H1 (cell line): ENCODE measurements around the gene METAP1D. TPM values are rescaled to one million over a fixed set of nuclear protein-coding genes. Genes with fewer than 3 reads are reported as not detected.

Experiments
- CTCF ChIA-PET: fragments of 300-600 bp; sonication (Branson Sonifier 250); formaldehyde crosslinking; loops from one replicate; lab custom pipeline; 2021; ENCODE audit not compliant: partially characterized antibody; lab: Charles Lee
- POLR2A ChIA-PET: fragments of 300-600 bp; sonication (Branson Sonifier 250); formaldehyde crosslinking; loops from one replicate; lab custom pipeline; 2021; ENCODE audit warnings: inconsistent platforms; ENCODE audit not compliant: partially characterized antibody; lab: Charles Lee
- DNase-seq, 2 experiments: peaks; one replicate each; pipeline versions ENCODE4 v3.0.0 to v3.0.0-alpha.2; 2010 to 2022; ENCODE audit warnings: low spot score in 2 of 2, low read depth in 1 of 2, mixed read lengths in 1 of 2
- FAIRE-seq: peaks from 2 replicates; lab custom pipeline; 2011; peaks lifted over from hg19 to GRCh38; lab: Jason Lieb, UNC
- H2AFZ ChIP-seq: 2 replicates; pipeline ENCODE4 v1.8.1; 2012; ENCODE audit warnings: low read length, inconsistent platforms
- H2AK5ac ChIP-seq: 2 replicates; pipeline ENCODE4 v1.6.1; 2013; ENCODE audit warnings: low read depth, low read length
- H2BK120ac ChIP-seq: replicated peaks from 2 replicates; pipeline ENCODE3; 2013; ENCODE audit warnings: low read depth, low read length, inconsistent platforms
- H2BK12ac ChIP-seq: 2 replicates; pipeline ENCODE4 v1.6.1; 2013; ENCODE audit warnings: low read depth, low read length
- H2BK15ac ChIP-seq: 2 replicates; pipeline ENCODE4 v1.6.1; 2013; ENCODE audit warnings: low read length
- H2BK20ac ChIP-seq: 2 replicates; pipeline ENCODE4 v1.6.1; 2013; ENCODE audit warnings: low read length
- H2BK5ac ChIP-seq: 2 replicates; pipeline ENCODE4 v1.6.1; 2013; ENCODE audit warnings: low read depth, low read length
- H3K14ac ChIP-seq: 2 replicates; pipeline ENCODE4 v1.6.1; 2013; ENCODE audit warnings: inconsistent platforms; ENCODE audit not compliant: insufficient read length
- H3K18ac ChIP-seq: 2 replicates; pipeline ENCODE4 v1.6.1; 2013; ENCODE audit warnings: low read length; ENCODE audit errors: extremely low read depth
- H3K23ac ChIP-seq: 2 replicates; pipeline ENCODE4 v1.6.1; 2013; ENCODE audit warnings: inconsistent platforms; ENCODE audit not compliant: insufficient read length
- H3K23me2 ChIP-seq: 2 replicates; pipeline ENCODE4 v1.6.1; 2013; ENCODE audit warnings: low read depth, low read length
- H3K27ac ChIP-seq: 2 replicates; pipeline ENCODE4 v1.6.1; 2011; ENCODE audit warnings: low read depth, low read length, inconsistent platforms
- H3K27me3 ChIP-seq, 4 experiments: replicated peaks in 1 of 4; 1 replicate in 1 of 4; 2 replicates in 3 of 4; pipeline versions ENCODE4 v1.6.1 to v1.8.1; 2011 to 2013; ENCODE audit warnings: low read length in 3 of 4, mild to moderate bottlenecking in 3 of 4, inconsistent platforms in 2 of 4, mixed read lengths in 2 of 4, moderate library complexity in 1 of 4; ENCODE audit not compliant: control insufficient read depth in 3 of 4, insufficient read depth in 3 of 4; ENCODE audit errors: extremely low read depth in 1 of 4
- H3K36me3 ChIP-seq, 4 experiments: 2 replicates each; pipeline versions ENCODE4 v1.6.1 to v1.8.1; 2011 to 2013; ENCODE audit warnings: mild to moderate bottlenecking in 4 of 4, low read length in 3 of 4, moderate library complexity in 2 of 4, control low read depth in 1 of 4, inconsistent platforms in 1 of 4; ENCODE audit not compliant: insufficient read depth in 4 of 4, control insufficient read depth in 2 of 4
- H3K4ac ChIP-seq: replicated peaks from 2 replicates; pipeline ENCODE3; 2013; ENCODE audit warnings: low read length, low read depth, mixed read lengths, inconsistent platforms; ENCODE audit not compliant: insufficient read length
- H3K4me1 ChIP-seq, 4 experiments: replicated peaks in 1 of 4; 1 replicate in 1 of 4; 2 replicates in 3 of 4; pipeline versions ENCODE4 v1.6.1 to v1.8.1; 2011 to 2013; ENCODE audit warnings: low read length in 3 of 4, inconsistent platforms in 2 of 4, mixed read lengths in 1 of 4; ENCODE audit not compliant: insufficient read depth in 4 of 4, control insufficient read depth in 3 of 4
- H3K4me2 ChIP-seq, 2 experiments: 2 replicates each; pipeline versions ENCODE4 v1.6.1 to v1.8.1; 2011 to 2013; ENCODE audit warnings: low read depth in 2 of 2, low read length in 2 of 2, control low read depth in 1 of 2, inconsistent platforms in 1 of 2, mild to moderate bottlenecking in 1 of 2; ENCODE audit not compliant: insufficient read depth in 1 of 2
- H3K4me3 ChIP-seq, 4 experiments: fragments of 200-600, 300-600 bp in 1 of 4; sonication (generic), shearing (Covaris generic), sonication (Bioruptor Twin) in 1 of 4; 2 replicates each; pipeline versions ENCODE4 v1.5.1 to v1.8.1; 2011 to 2016; ENCODE audit warnings: low read length in 4 of 4, low read depth in 3 of 4, control low read depth in 2 of 4, inconsistent platforms in 2 of 4, mild to moderate bottlenecking in 2 of 4, mixed read lengths in 1 of 4, moderate library complexity in 1 of 4; ENCODE audit not compliant: insufficient read depth in 2 of 4; ENCODE audit errors: extremely low read depth in 1 of 4
- H3K56ac ChIP-seq: replicated peaks from 2 replicates; pipeline ENCODE3; 2013; ENCODE audit warnings: low read depth, mild to moderate bottlenecking, mixed read lengths, low read length, inconsistent platforms; ENCODE audit not compliant: insufficient read length
- H3K79me1 ChIP-seq: 2 replicates; pipeline ENCODE4 v1.6.1; 2013; ENCODE audit warnings: low read depth, low read length, control low read depth
- H3K79me2 ChIP-seq, 2 experiments: 2 replicates each; pipeline versions ENCODE4 v1.6.1 to v1.8.1; 2012 to 2013; ENCODE audit warnings: low read length in 2 of 2, mild to moderate bottlenecking in 2 of 2, inconsistent platforms in 1 of 2; ENCODE audit not compliant: insufficient read depth in 2 of 2, control insufficient read depth in 1 of 2
- H3K9ac ChIP-seq, 4 experiments: replicated peaks in 1 of 4; 1 replicate in 1 of 4; 2 replicates in 3 of 4; pipeline versions ENCODE4 v1.6.1 to v1.8.1; 2011 to 2013; ENCODE audit warnings: low read depth in 3 of 4, low read length in 3 of 4, control low read depth in 2 of 4, mild to moderate bottlenecking in 2 of 4, moderate library complexity in 2 of 4, inconsistent platforms in 1 of 4; ENCODE audit errors: extremely low read depth in 1 of 4
- H3K9me3 ChIP-seq, 2 experiments: 2 replicates each; pipeline versions ENCODE4 v1.6.1 to v1.8.1; 2012 to 2013; ENCODE audit warnings: mild to moderate bottlenecking in 2 of 2, moderate library complexity in 2 of 2, control low read depth in 1 of 2, inconsistent platforms in 1 of 2, low read depth in 1 of 2, low read length in 1 of 2, mixed read lengths in 1 of 2; ENCODE audit not compliant: insufficient read depth in 2 of 2
- H4K20me1 ChIP-seq, 2 experiments: replicated peaks in 1 of 2; 2 replicates each; pipeline versions ENCODE3 to v1.8.1; 2011 to 2013; ENCODE audit warnings: inconsistent platforms in 2 of 2, low read length in 2 of 2, mild to moderate bottlenecking in 1 of 2; ENCODE audit not compliant: insufficient read depth in 2 of 2, control insufficient read depth in 1 of 2
- H4K5ac ChIP-seq: 2 replicates; pipeline ENCODE4 v1.6.1; 2013; ENCODE audit warnings: low read length, low read depth, mixed read lengths, inconsistent platforms; ENCODE audit not compliant: insufficient read length
- H4K8ac ChIP-seq: 2 replicates; pipeline ENCODE4 v1.8.0; 2013; ENCODE audit warnings: mild to moderate bottlenecking, moderate library complexity, low read length, inconsistent platforms; ENCODE audit not compliant: insufficient read depth; ENCODE audit errors: extremely low read depth
- H4K91ac ChIP-seq: replicated peaks from 2 replicates; pipeline ENCODE3; 2013; ENCODE audit warnings: low read length, mixed read lengths, inconsistent platforms; ENCODE audit not compliant: insufficient read length
- ASH2L ChIP-seq: fragments of 200-600, 300-600 bp; sonication (generic); IDR thresholded peaks from one replicate; pipeline ENCODE4 v1.7.1; 2017; ENCODE audit warnings: low read length
- BACH1 ChIP-seq: IDR thresholded peaks from 2 replicates; pipeline ENCODE4 v1.6.1; 2012; ENCODE audit warnings: low read length, improper control_type of control experiment
- BRCA1 ChIP-seq: IDR thresholded peaks from 2 replicates; pipeline ENCODE4 v1.6.1; 2012; ENCODE audit warnings: low read depth, low read length, improper control_type of control experiment
- CBX8 ChIP-seq: fragments of 300-800, 300-1000 bp; sonication (generic); IDR thresholded peaks from 2 replicates; pipeline ENCODE4 v1.7.1; 2016; ENCODE audit warnings: low read depth, low read length, borderline replicate concordance
- CHD2 ChIP-seq: IDR thresholded peaks from 2 replicates; pipeline ENCODE4 v1.6.1; 2012; ENCODE audit warnings: low read length, improper control_type of control experiment
- EP300 ChIP-seq, 2 experiments: IDR thresholded peaks; 1 replicate in 1 of 2; 2 replicates in 1 of 2; pipeline ENCODE4 v1.6.1; 2011 to 2012; ENCODE audit warnings: low read depth in 2 of 2, low read length in 2 of 2, mild to moderate bottlenecking in 2 of 2, borderline replicate concordance in 1 of 2, inconsistent platforms in 1 of 2, moderate library complexity in 1 of 2
- GABPA ChIP-seq: IDR thresholded peaks from 2 replicates; pipeline ENCODE4 v1.6.1; 2011; ENCODE audit warnings: mild to moderate bottlenecking, low read length, moderate library complexity, borderline replicate concordance; ENCODE audit not compliant: insufficient read depth
- POLR2AphosphoS5 ChIP-seq: IDR thresholded peaks from 2 replicates; pipeline ENCODE4 v1.6.1; 2011; ENCODE audit warnings: low read depth, low read length
- RNF2 ChIP-seq: fragments of 200-900, 300-1000 bp; sonication (generic); IDR thresholded peaks from 2 replicates; pipeline ENCODE4 v1.7.1; 2016; ENCODE audit warnings: borderline replicate concordance, low read depth, mild to moderate bottlenecking, antibody characterized with exemption, low read length; ENCODE audit not compliant: poor library complexity, severe bottlenecking; ENCODE audit errors: missing control alignments
- SIRT6 ChIP-seq: IDR thresholded peaks from one replicate; pipeline ENCODE4 v1.7.1; 2012; ENCODE audit warnings: low read length, inconsistent platforms
- SIX5 ChIP-seq: IDR thresholded peaks from 2 replicates; pipeline ENCODE4 v1.6.1; 2011; ENCODE audit warnings: mild to moderate bottlenecking, low read depth, low read length
- SUZ12 ChIP-seq: fragments of 200-600 bp; sonication (generic); IDR thresholded peaks from 2 replicates; pipeline ENCODE4 v1.6.1; 2012; ENCODE audit warnings: mild to moderate bottlenecking, inconsistent platforms, low read length, moderate library complexity, mixed read lengths
- TAF7 ChIP-seq: optimal IDR thresholded peaks from 2 replicates; pipeline ENCODE3; 2011; ENCODE audit warnings: low read depth, mild to moderate bottlenecking, inconsistent platforms, low read length, moderate library complexity, borderline replicate concordance
- TCF12 ChIP-seq: IDR thresholded peaks from 2 replicates; pipeline ENCODE4 v1.6.1; 2011; ENCODE audit warnings: low read depth, mild to moderate bottlenecking, low read length
- YY1 ChIP-seq: IDR thresholded peaks from 2 replicates; pipeline ENCODE4 v1.6.1; 2011; ENCODE audit warnings: low read depth, mild to moderate bottlenecking, low read length
- polyA plus RNA-seq, 7 experiments: library from polyadenylated mRNA; depleted of rRNA in 3 of 7; stranded (reverse) in 5 of 7; unstranded in 2 of 7; fragments of >200 nt in 5 of 7; fragments of 200-250 nt in 2 of 7; gene quantifications; 1 replicate in 5 of 7; 2 replicates in 1 of 7; 4 replicates in 1 of 7; pipeline versions ENCODE4 v1.2.1 to v1.2.3, GENCODE V29; 2011 to 2013; ENCODE audit warnings: missing spikeins in 2 of 7, mixed read lengths in 2 of 7
- total RNA-seq: library from RNA; stranded (reverse); fragmentation: NEBNext Ultra II Directional; extraction: Animal tissue kit (Norgen Biotek cat#: 25700); gene quantifications from 2 replicates; pipeline ENCODE4 v1.2.1, GENCODE V29; 2021

METAP1D gene
- total and polyA plus RNA-seq, 2 of the 8 experiments (the other 6 are each of a cell fraction or from before 2014, with no cell fraction given) = 3.9 to 6.2 TPM

GRCh38 chr2:172128484-172128883, 128.7 kb downstream of the METAP1D start:
- H3K36me3 ChIP-seq = no peaks in the 10 kb centered on the region
- no peak overlapping the region for H4K91ac ChIP-seq
- ChIA-PET CTCF (interaction anchor here (0.6 to 3.6 kb wide), 9 partner anchors 14 to 510 kb away, joined by 3 to 38 read pairs (median 6); no protein-coding TSS in a partner anchor), POLR2A (interaction anchor here (0.6 kb wide), 1 partner anchor 212 kb away, joined by 3 read pairs; no protein-coding TSS in a partner anchor)
- H3K9me3 ChIP-seq = no peaks in the 10 kb centered on the region
- H3K79me2 ChIP-seq = no peaks in the 10 kb centered on the region
- no peak overlapping the region for H2BK20ac ChIP-seq
- H3K4me2 ChIP-seq = no peak overlapping the region
- no peak overlapping the region for H2AFZ ChIP-seq
- H2BK15ac ChIP-seq = no peak overlapping the region
- FAIRE-seq = no peak
- H2AK5ac ChIP-seq = no peak overlapping the region
- H3K23ac ChIP-seq = no peak overlapping the region
- no peaks in the 10 kb centered on the region for H3K23me2 ChIP-seq
- peaks cover 0 to 12% (median 7%) of the 10 kb centered on the region in 4 experiments; a peak in 5 of 7 replicates for H3K4me1 ChIP-seq
- no peak overlapping the region for H3K18ac ChIP-seq
- H3K14ac ChIP-seq = no peak overlapping the region
- no peak for DNase-seq
- H3K27ac ChIP-seq = no peak overlapping the region
- H3K4me3 ChIP-seq = no peak overlapping the region
- no peak overlapping the region for H2BK5ac ChIP-seq
- no peak overlapping the region for H2BK120ac ChIP-seq
- H3K9ac ChIP-seq = no peak overlapping the region
- no peak overlapping the region for H3K4ac ChIP-seq
- H2BK12ac ChIP-seq = no peak overlapping the region
- TF ChIP-seq RNF2 = no peak
- no peak for TF ChIP-seq SUZ12
- TF ChIP-seq TAF7 = no peak
- no peak for TF ChIP-seq CBX8
- no peak for TF ChIP-seq BACH1
- no peak for TF ChIP-seq BRCA1
- TF ChIP-seq SIRT6 = no peak
- TF ChIP-seq TCF12 = no peak
- TF ChIP-seq CHD2 = no peak
- no peak for TF ChIP-seq ASH2L
- TF ChIP-seq YY1 = no peak
- TF ChIP-seq GABPA = no peak
- no peak for TF ChIP-seq SIX5
- no peak for TF ChIP-seq POLR2AphosphoS5
- no peak for TF ChIP-seq EP300 (IDR thresholded peaks at IDR 0.05; ENCODE audit: borderline replicate concordance in 1 of 2, low read depth in 2 of 2, low read length in 2 of 2)
- no peaks in the 10 kb centered on the region; a peak in 2 of 7 replicates for H3K27me3 ChIP-seq
- no peak overlapping the region for H4K5ac ChIP-seq
- no peaks in the 10 kb centered on the region for H3K79me1 ChIP-seq
- H4K8ac ChIP-seq = no peak overlapping the region
- no peak overlapping the region for H3K56ac ChIP-seq
- H4K20me1 ChIP-seq = no peaks in the 10 kb centered on the region
